PC-3 (cell line): ENCODE measurements around the gene IFNA10. TPM values are rescaled to one million over a fixed set of nuclear protein-coding genes. Genes with fewer than 3 reads are reported as not detected.
A peak's percentile ranks its signal among the peaks of the same experiment; 100 is the strongest.
"Not testable (repeated sequence)": the region's sequence is repeated elsewhere in the genome, so short reads cannot be mapped to it uniquely, and the experiment has no call there.

Source experiments
- ATAC-seq: fragments of 200-7000 bp; cut with Tn5 transposase; 2 replicates; pipeline ENCODE4 v1.9.1; 2020; ENCODE audit warnings: mild to moderate bottlenecking, moderate library complexity
- Bru-seq: library from RNA; stranded (reverse); fragments of 400-500 nt; gene quantifications from one replicate; lab custom pipeline; 2021; lab: Mats Ljungman, UMichigan
- BruChase-seq, 2 experiments: library from RNA; stranded (reverse); fragments of 400-500 nt; gene quantifications; one replicate each; lab custom pipeline; 2021; lab: Mats Ljungman, UMichigan
- BruUV-seq: library from RNA; stranded (reverse); fragments of 400-500 nt; replicated peaks from 2 replicates; lab custom pipeline; 2021; lab: Mats Ljungman, UMichigan
- CTCF ChIA-PET: fragments of 300-600 bp; sonication (Branson Sonifier 250); formaldehyde crosslinking; loops from one replicate; lab custom pipeline; 2022; ENCODE audit warnings: antibody characterized with exemption; lab: Charles Lee
- POLR2A ChIA-PET: fragments of 300-600 bp; sonication (Branson Sonifier 250); formaldehyde crosslinking; loops from one replicate; lab custom pipeline; 2022; ENCODE audit warnings: antibody characterized with exemption; ENCODE audit not compliant: unreplicated experiment; lab: Charles Lee
- DNase-seq: peaks from one replicate; pipeline ENCODE4 v3.0.0-alpha.2; 2015
- H2AFZ ChIP-seq: fragments of 300-600 bp; sonication (generic); 2 replicates; pipeline ENCODE4 v1.6.0; 2016; ENCODE audit warnings: antibody characterized with exemption, low read length
- H3F3A ChIP-seq: fragments of 300-600 bp; sonication (generic); one replicate; pipeline ENCODE4 v1.6.0; 2017; ENCODE audit warnings: antibody characterized with exemption, low read length, control low read depth, mild to moderate bottlenecking; ENCODE audit not compliant: unreplicated experiment
- H3K27ac ChIP-seq: fragments of 300-600 bp; sonication (generic); 2 replicates; pipeline ENCODE4 v1.5.1; 2016; ENCODE audit warnings: mild to moderate bottlenecking, low read length
- H3K27me3 ChIP-seq: fragments of 300-600 bp; sonication (generic); 2 replicates; pipeline ENCODE4 v1.6.1; 2016; ENCODE audit warnings: low read length, mixed read lengths
- H3K36me3 ChIP-seq: fragments of 300-600 bp; sonication (generic); 2 replicates; pipeline ENCODE4 v1.6.1; 2016; ENCODE audit warnings: low read depth, mixed run types, low read length, mixed read lengths
- H3K4me1 ChIP-seq: fragments of 300-600 bp; sonication (generic); 2 replicates; pipeline ENCODE4 v1.5.1; 2016; ENCODE audit warnings: low read length; ENCODE audit not compliant: insufficient read depth
- H3K4me2 ChIP-seq: fragments of 300-600 bp; sonication (generic); 2 replicates; pipeline ENCODE4 v1.6.0; 2016; ENCODE audit warnings: low read length
- H3K4me3 ChIP-seq: fragments of 300-600 bp; sonication (generic); 2 replicates; pipeline ENCODE4 v1.5.1; 2016; ENCODE audit warnings: mild to moderate bottlenecking, low read length, mixed read lengths
- H3K79me2 ChIP-seq: fragments of 300-600 bp; sonication (generic); 2 replicates; pipeline ENCODE4 v1.6.1; 2017; ENCODE audit warnings: low read length, mixed read lengths
- H3K9ac ChIP-seq: fragments of 300-600 bp; sonication (generic); 2 replicates; pipeline ENCODE4 v1.6.0; 2016; ENCODE audit warnings: mild to moderate bottlenecking, low read length
- H3K9me2 ChIP-seq: fragments of 300-600 bp; sonication (generic); replicated peaks from 2 replicates; pipeline ENCODE4 v1.6.1; 2016; ENCODE audit warnings: mixed run types, low read length, mixed read lengths
- H3K9me3 ChIP-seq: fragments of 300-600 bp; sonication (generic); 2 replicates; pipeline ENCODE4 v1.6.1; 2016; ENCODE audit warnings: low read length, mixed read lengths
- H4K20me1 ChIP-seq: fragments of 300-600 bp; sonication (generic); 2 replicates; pipeline ENCODE4 v1.6.1; 2016; ENCODE audit warnings: low read length, mixed read lengths
- EZH2 ChIP-seq: fragments of 300-600 bp; sonication (generic); IDR thresholded peaks from one replicate; pipeline ENCODE4 v1.6.1; 2017; ENCODE audit warnings: antibody characterized with exemption, mild to moderate bottlenecking, low read length; ENCODE audit not compliant: unreplicated experiment
- EZH2phosphoT487 ChIP-seq: fragments of 300-600 bp; sonication (generic); IDR thresholded peaks from 2 replicates; pipeline ENCODE4 v1.6.1; 2018; ENCODE audit warnings: mild to moderate bottlenecking, antibody characterized with exemption, low read length, borderline replicate concordance
- intact Hi-C: fragments of 100-400 bp; cut with micrococcal nuclease; formaldehyde crosslinking; loops from 2 replicates; pipeline ENCODE4 v1.9.0; 2023
- long read RNA-seq: library from polyadenylated mRNA; unstranded; transcript quantifications from one replicate; pipeline ENCODE4 v2.0.0, GENCODE V29; 2021; ENCODE audit not compliant: unreplicated experiment
- total RNA-seq: library from RNA; depleted of rRNA; stranded (reverse); fragments of >200 nt; gene quantifications from 2 replicates; pipeline ENCODE4 v1.2.3, GENCODE V29; 2014; rRNA removed
- TF ChIP-seq, protein P1 (sequence below): fragments of 300-600 bp; sonication (generic); conservative IDR thresholded peaks from 2 replicates; pipeline ENCODE4 v1.5.1; 2017; ENCODE audit warnings: antibody characterized with exemption, low read depth, mild to moderate bottlenecking, low read length

IFNA10 gene
- total RNA-seq (not detected in 2 replicates), Bru-seq, nascent RNA (not detected), BruChase-seq, experiment 1, labeled RNA remaining after a 6-hour chase (not detected), BruChase-seq, experiment 2, labeled RNA remaining after a 2-hour chase (percentile 9 among the genes with signal in this experiment)
- long read RNA-seq, result 0 reads

DNA sequence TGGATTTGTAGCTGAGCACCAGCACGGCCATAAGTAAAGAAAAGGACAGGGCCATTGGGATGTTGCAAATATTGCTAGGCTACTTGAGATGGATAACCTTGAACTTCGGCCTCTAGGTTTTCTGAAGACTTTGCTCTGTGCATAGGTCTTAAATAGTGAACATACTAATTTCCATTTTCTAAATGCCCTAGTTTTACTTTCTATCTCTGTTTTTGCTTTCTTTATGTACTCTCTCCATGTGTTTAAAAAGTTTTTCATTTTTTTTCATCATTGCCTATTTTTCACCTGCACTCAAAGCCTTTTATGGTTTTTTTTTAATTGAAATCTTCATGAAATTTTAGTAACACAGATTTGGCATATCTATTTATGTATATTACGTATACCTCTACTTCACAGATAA lies at the start of gene IFNA10:
TSS of gene IFNA10 (minus strand) at position 101 of the 400 bp plus-strand sequence. CDS start at position 55, 46 bp downstream.
- H3F3A ChIP-seq, POLR2A ChIA-PET, H4K20me1 ChIP-seq, H3K4me2 ChIP-seq, DNase-seq, H3K79me2 ChIP-seq, H3K36me3 ChIP-seq, intact Hi-C loops, H3K4me1 ChIP-seq, H3K4me3 ChIP-seq, BruUV-seq, H3K9me3 ChIP-seq, H3K9ac ChIP-seq, H3K9me2 ChIP-seq, CTCF ChIA-PET, H3K27ac ChIP-seq, H2AFZ ChIP-seq, ATAC-seq, H3K27me3 ChIP-seq: not testable (repeated sequence)

DNA sequence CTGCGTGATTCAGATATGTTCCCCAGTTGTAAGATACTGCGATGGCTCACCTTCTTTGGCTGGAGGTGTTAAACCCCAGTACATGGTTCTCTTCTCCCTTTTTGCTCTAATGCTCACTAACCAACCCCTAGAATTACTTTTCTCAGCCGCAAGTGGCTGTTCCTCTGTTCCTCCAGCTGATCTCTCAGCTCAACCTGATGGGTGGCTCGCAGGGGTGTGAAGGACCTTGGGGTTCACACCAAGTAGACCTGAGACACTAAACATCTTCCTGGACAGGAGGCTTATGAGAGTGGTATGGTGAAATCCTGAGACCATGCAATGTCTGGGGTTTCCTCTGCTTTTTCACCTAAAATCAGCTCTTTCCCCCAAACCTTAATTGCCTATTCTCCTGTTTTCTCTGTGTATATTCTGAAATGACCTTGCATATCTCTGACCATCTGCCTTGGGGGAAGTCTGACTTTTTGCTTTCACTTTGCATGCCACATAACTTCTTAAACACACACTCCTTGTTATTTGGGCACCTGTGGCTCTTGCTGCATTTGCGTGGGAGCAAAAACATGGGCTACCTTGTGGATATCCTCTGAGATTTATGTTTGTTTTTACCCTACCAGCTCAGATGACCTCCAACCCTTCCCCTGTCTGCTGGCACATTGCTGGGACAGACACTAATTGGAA lies 48.7 kb upstream of the IFNA10 start:
- DNase-seq (no peak), ATAC-seq (no peak)
- BruUV-seq, result no TSS peak
- CTCF ChIA-PET, result no interaction called here
- no peaks in the 10 kb centered on the region for H3K36me3 ChIP-seq
- H3K4me2 ChIP-seq, result no peak overlapping the region
- no peaks in the 10 kb centered on the region for H4K20me1 ChIP-seq
- no peak overlapping the region for H3K4me3 ChIP-seq
- no peak for TF ChIP-seq EZH2phosphoT487
- TF ChIP-seq, protein P1, sequence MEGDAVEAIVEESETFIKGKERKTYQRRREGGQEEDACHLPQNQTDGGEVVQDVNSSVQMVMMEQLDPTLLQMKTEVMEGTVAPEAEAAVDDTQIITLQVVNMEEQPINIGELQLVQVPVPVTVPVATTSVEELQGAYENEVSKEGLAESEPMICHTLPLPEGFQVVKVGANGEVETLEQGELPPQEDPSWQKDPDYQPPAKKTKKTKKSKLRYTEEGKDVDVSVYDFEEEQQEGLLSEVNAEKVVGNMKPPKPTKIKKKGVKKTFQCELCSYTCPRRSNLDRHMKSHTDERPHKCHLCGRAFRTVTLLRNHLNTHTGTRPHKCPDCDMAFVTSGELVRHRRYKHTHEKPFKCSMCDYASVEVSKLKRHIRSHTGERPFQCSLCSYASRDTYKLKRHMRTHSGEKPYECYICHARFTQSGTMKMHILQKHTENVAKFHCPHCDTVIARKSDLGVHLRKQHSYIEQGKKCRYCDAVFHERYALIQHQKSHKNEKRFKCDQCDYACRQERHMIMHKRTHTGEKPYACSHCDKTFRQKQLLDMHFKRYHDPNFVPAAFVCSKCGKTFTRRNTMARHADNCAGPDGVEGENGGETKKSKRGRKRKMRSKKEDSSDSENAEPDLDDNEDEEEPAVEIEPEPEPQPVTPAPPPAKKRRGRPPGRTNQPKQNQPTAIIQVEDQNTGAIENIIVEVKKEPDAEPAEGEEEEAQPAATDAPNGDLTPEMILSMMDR, result no peak
- TF ChIP-seq EZH2, result no peak
- intact Hi-C loops, result no loop called here
- no peaks in the 10 kb centered on the region; the same call in 1 of the 2 replicates for H3K27me3 ChIP-seq
- H3K27ac ChIP-seq, result no peak overlapping the region
- POLR2A ChIA-PET, result no interaction called here
- H3K9ac ChIP-seq, result no peak overlapping the region
- H3K9me3 ChIP-seq, result no peaks in the 10 kb centered on the region
- no peaks in the 10 kb centered on the region for H3F3A ChIP-seq
- no peaks in the 10 kb centered on the region for H3K79me2 ChIP-seq
- H3K4me1 ChIP-seq, result no peaks in the 10 kb centered on the region
- no peaks in the 10 kb centered on the region for H3K9me2 ChIP-seq
- H2AFZ ChIP-seq, result no peak overlapping the region

DNA sequence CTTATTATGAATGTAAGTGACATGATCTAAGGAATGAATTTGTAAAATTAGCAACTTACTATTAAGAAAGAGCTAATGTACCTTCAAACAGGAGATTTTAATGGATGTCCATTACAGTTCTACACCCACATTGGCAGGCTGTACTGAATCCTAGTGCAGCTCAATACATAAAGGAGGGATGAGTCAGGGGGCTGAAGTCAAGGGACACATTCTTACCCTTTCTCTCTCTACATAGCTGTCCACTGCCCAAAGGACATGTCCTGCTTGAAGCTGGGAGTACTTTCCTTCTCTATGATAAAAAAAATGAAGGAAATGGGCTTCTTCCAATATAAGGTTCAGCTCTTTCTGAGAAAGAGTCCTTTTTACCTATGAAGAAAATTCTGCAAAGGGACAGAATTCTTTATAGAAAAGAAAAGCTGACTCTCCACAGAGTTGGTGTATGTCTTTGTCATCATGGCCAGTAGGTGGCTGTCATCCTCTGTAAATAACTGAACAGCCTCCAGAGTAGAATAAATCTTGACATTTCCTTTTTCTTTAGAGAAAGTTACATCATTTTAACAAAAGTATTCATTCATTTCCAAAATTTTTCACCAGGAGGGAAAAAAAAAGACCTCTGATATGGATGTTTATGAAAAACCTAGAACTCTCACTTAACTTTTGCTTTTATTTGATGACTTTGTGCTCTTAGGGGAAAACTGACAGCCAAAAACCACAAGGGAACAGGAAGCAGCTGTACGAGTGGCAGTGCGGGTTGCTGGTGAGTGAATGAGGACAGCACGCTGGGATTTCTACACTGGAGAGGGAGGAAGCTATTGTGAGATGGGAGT lies 46.0 kb upstream of the IFNA10 start:
- intact Hi-C loops, result loop anchor here (2.0 kb wide), 3 partner anchors 66 to 202 kb away; no protein-coding TSS in a partner anchor
- Histone ChIP-seq H3K4me1 (no peaks in the 10 kb centered on the region), H3K79me2 (no peaks in the 10 kb centered on the region), H3K9ac (no peak overlapping the region), H3K9me3 (no peaks in the 10 kb centered on the region), H2AFZ (peak overlapping the region; percentile 64; the same call in 1 of the 2 replicates), H3F3A (no peaks in the 10 kb centered on the region), H3K27me3 (peaks cover 14% of the 10 kb centered on the region), H3K4me3 (peak overlapping the region; percentile 42), H4K20me1 (no peaks in the 10 kb centered on the region), H3K9me2 (no peaks in the 10 kb centered on the region), H3K27ac (no peak overlapping the region), H3K36me3 (no peaks in the 10 kb centered on the region), H3K4me2 (peak overlapping the region; percentile 75)
- no TSS peak for BruUV-seq
- ATAC-seq (peak; percentile 81), DNase-seq (peak; percentile 44)
- ChIA-PET POLR2A (no interaction called here), CTCF (interaction anchor here (0.6 to 1.5 kb wide), 10 partner anchors 13 to 182 kb away, joined by 3 to 9 read pairs (median 3); no protein-coding TSS in a partner anchor)
- no peak for TF ChIP-seq EZH2phosphoT487
- TF ChIP-seq, protein P1, result peak; percentile 77
